Mammary epithelial cell (primary cell): ENCODE data around the gene KCNJ3.

Source experiments
- EZH2 ChIP-seq: IDR thresholded peaks from 2 replicates; pipeline ENCODE4 v1.6.1; 2012; ENCODE audit warnings: low read length, inconsistent platforms, borderline replicate concordance
- TF ChIP-seq, protein P1 (sequence below), 2 donors: IDR thresholded peaks in 1 of 2; conservative IDR thresholded peaks in 1 of 2; 2 replicates each; pipeline ENCODE4 v1.5.1; 2011 to 2012; ENCODE audit warnings: inconsistent platforms in 2 of 2, low read length in 2 of 2, mild to moderate bottlenecking in 2 of 2, control low read depth in 1 of 2, low read depth in 1 of 2; ENCODE audit not compliant: insufficient read depth in 1 of 2; ENCODE audit errors: extremely low read depth in 1 of 2

DNA sequence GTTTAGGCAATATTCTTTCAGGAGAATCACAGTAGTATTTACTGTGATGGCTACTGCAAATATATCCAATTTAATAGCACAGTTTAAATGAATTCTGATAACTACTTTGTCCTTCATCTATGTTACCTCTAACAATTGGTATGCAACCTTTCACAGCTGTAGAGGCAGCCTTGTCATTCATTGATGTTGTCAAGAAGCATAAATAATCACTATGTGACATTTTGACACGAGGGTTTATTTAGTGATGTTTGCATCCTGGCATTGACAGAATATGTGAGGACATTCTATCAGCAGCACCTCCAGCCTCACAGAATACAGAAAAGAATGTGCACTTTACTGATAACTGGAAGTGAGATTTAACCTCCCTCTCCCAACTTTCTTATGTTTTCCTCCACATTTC is 9.3 kb upstream of the KCNJ3 start:
- TF ChIP-seq, protein P1, sequence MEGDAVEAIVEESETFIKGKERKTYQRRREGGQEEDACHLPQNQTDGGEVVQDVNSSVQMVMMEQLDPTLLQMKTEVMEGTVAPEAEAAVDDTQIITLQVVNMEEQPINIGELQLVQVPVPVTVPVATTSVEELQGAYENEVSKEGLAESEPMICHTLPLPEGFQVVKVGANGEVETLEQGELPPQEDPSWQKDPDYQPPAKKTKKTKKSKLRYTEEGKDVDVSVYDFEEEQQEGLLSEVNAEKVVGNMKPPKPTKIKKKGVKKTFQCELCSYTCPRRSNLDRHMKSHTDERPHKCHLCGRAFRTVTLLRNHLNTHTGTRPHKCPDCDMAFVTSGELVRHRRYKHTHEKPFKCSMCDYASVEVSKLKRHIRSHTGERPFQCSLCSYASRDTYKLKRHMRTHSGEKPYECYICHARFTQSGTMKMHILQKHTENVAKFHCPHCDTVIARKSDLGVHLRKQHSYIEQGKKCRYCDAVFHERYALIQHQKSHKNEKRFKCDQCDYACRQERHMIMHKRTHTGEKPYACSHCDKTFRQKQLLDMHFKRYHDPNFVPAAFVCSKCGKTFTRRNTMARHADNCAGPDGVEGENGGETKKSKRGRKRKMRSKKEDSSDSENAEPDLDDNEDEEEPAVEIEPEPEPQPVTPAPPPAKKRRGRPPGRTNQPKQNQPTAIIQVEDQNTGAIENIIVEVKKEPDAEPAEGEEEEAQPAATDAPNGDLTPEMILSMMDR (conservative IDR thresholded peaks at IDR 0.05 in 1 of 2, IDR thresholded peaks at IDR 0.05 in 1 of 2; ENCODE audit: extremely low read depth in 1 of 2, insufficient read depth in 1 of 2, low read depth in 1 of 2, low read length in 2 of 2): no peak
- TF ChIP-seq EZH2: no peak
